Frontal cortex (tissue), 4 donors: Measurements from ENCODE around the gene AKNAD1. TPM values are rescaled to one million over a fixed set of nuclear protein-coding genes. Genes with fewer than 3 reads are reported as not detected.
"Not testable (repeated sequence)": the region's sequence is repeated elsewhere in the genome, so short reads cannot be mapped to it uniquely, and the experiment has no call there.

Experiments
- DNase-seq, 2 donors: peaks; one replicate each; pipeline ENCODE4 v3.0.0; 2012; ENCODE audit warnings: low spot score in 2 of 2
- FAIRE-seq: peaks from 2 replicates; lab custom pipeline; 2012; peaks lifted over from hg19 to GRCh38; lab: Jason Lieb, UNC
- total RNA-seq: library from RNA; depleted of rRNA; stranded (reverse); fragments of >200 nt; gene quantifications from one replicate; pipeline ENCODE4 v1.2.3, GENCODE V29; 2014
- donor health status: control.
- donor health status: control.
- donor health status: control.

The AKNAD1 gene, protein sequence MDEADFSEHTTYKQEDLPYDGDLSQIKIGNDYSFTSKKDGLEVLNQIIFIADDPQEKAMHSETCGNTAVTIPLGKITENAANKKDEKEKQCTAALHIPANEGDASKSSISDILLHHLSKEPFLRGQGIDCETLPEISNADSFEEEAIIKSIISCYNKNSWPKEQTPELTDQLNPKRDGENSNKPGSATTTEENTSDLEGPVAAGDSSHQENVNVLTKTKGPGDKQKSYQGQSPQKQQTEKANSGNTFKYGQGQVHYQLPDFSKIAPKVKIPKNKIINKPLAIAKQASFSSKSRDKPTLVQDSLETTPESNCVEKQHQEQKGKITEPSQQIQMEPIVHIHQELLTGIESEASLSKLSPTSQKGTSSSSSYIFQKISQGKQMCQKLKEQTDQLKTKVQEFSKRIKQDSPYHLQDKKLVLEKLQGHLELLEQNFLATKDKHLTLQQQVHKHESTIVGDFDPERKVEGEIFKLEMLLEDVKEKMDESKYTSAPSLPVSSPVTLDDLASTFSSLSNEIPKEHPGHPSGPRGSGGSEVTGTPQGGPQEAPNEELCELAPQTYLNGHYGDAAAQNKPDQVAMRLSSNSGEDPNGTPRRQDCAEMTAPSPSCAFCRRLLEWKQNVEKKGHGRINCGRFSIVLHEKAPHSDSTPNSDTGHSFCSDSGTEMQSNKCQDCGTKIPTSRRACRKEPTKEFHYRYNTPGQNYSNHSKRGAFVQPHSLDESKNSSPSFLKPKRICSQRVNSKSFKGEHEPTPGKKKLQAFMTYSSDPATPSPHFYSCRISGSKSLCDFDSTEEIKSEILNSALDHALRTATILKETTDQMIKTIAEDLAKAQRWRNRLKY
- 5.3 TPM for total RNA-seq

DNA sequence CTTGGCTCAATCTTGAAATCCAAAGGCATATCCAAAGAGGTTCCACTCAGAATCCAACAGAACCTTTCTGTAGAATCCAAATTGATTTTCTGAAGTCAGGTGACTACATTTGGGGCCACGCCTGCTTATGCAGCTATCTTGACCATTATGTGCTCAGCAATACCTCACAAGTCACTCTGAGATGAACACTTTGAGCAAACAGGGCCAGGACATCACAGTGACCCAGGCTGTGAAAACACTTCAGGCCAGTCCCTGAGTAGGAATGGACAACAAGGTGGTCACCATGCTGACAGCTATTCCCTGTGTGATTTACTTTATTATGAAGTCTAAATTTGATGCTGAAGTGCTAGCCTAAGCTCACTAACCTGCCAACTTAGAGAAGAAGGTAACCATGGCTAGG, at the start of gene AKNAD1:
Gene AKNAD1, minus strand, starts transcription at position 101 of the 400 bp plus-strand sequence. CDS start 4,430 bp downstream, outside the sequence.
- no peak for DNase-seq
- no peak for FAIRE-seq

DNA sequence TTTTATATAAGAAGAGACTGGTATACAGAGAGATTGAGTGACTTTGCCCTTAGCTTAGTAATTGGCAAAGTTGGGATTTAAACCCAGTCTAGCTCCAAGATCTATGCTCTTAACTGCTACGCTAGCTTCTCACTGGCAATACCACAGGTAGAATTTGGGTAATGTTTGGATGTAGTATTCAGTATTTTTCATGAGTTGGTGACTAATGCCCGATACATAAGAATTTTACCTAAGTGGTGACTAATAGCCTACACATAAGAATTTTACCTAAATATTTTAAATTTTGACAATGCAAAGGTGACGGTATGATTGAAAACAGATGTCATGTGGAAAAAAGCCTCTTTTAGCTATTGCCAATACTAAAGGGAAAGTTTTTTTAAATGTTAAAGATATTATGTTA, 44.2 kb upstream of the AKNAD1 start:
- DNase-seq (no peak), FAIRE-seq (no peak)

GRCh38 chr1:108897865-108898720, 41.2 kb upstream of the AKNAD1 start:
- FAIRE-seq (peak; percentile 89), DNase-seq (peak in 1 of 2 donors; percentile 29)

- no peak for DNase-seq
- no peak for FAIRE-seq
Measured at GRCh38 chr1:108896146-108897145, 39.6 kb upstream of the AKNAD1 start.

DNA sequence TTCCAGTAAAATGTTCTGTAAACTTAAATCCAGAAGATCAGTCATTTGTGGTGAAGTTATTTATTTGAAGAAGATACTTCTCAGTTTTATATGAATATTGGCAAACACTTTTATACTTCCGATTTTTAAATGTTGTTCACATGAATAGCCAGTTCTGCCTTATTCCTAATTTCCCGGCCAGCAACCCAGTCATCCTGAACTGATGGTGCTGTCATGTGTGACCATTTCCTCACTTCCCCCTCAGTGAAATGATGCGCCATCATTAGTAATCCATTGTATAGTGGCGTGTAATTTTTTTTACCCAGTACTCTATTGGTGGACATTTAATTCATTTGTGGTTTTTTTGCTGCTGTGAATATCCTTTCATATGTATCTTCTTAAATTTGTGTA, 36.2 kb upstream of the AKNAD1 start:
- FAIRE-seq (no peak), DNase-seq (no peak)

GRCh38 chr1:108892356-108893140, 35.7 kb upstream of the AKNAD1 start:
- DNase-seq (no peak), FAIRE-seq (no peak)

- FAIRE-seq = no peak
Measured at GRCh38 chr1:108889706-108890384, 33.0 kb upstream of the AKNAD1 start.

GRCh38 chr1:108889006-108889645, 32.2 kb upstream of the AKNAD1 start:
- DNase-seq, FAIRE-seq: not testable (repeated sequence)

More at GRCh38 chr1:108889706-108890384, 33.0 kb upstream of the AKNAD1 start:
- no peak for DNase-seq

DNA sequence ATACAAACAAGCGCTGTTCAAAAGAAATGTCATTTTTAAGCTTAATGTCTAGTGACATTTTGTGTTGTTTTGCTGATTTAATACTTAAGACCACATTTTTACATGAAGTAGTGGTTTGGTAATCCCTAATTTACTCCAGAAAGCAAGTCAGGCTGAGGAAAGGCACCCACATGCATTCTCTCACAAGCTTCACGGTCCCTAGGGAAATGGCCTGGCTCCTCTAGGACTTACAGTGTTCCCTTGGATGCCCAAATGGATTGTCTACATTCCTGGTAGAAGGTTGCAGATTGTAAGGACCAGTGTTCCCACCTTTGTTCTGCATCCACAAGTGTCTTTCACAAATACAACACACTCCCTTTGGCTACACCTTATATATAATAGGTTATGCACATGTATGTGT, 29.4 kb upstream of the AKNAD1 start:
- FAIRE-seq (no peak), DNase-seq (no peak)

DNA sequence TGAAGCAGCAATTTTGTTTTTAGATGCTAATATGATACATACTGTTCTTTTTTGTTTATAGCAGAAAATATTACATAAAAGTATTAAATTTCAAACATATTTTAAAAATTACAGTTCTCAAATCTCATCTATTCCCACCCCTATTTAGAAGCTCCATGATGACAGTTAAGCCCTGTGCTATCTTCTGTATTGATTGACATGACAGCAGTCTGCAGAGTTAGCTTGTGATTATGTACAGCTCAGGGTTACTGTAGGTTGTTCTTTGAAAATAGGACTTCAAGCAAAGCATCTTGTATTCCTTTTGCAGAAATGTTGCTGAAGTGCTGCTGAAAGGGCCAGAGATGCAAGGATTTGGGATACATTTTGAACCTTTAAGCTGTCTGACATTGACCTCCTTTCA, 28.1 kb upstream of the AKNAD1 start:
- FAIRE-seq (no peak), DNase-seq (no peak)

DNA sequence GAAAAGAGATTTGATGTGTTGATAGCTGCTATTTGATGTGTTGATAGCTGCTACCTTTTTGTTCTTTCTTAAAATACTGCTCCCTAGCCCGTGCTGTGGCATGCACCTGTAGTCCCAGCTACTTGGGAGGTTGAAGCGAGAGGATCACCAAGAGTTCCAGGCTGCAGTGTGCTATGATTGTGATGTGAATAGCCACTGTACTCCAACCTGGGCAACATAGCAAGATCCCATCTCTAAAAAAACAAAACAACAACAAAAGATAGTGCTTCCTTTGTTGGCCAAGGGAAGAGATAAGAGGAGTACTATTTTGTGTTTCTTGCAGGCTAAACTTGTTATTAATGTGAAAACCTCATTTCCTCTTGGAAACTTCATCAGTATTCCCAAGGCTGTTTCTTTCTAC, 25.9 kb upstream of the AKNAD1 start:
- no peak for FAIRE-seq
- no peak for DNase-seq

- DNase-seq (no peak), FAIRE-seq (no peak)
Measured at GRCh38 chr1:108881369-108881768, 24.5 kb upstream of the AKNAD1 start.

GRCh38 chr1:108880850-108881249, 24.0 kb upstream of the AKNAD1 start:
- FAIRE-seq (no peak), DNase-seq (no peak)

- FAIRE-seq (no peak), DNase-seq (no peak)
Measured at GRCh38 chr1:108878678-108879077, 21.8 kb upstream of the AKNAD1 start.

DNA sequence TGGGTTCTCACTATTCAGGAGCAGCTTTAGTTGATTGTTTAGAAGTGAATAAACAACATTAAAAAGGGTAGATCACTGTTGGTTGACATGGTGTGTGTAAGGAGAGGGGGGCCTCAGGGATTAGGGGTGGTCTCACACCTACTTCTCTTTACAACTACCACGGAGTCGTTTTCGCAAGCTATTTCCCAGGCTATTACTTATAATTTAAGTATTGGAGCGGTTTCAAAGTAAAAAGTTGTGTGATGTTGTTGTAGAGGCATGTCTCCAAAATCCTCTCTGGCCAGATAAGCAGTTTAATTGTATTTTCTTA, 21.2 kb upstream of the AKNAD1 start:
- DNase-seq = no peak
- FAIRE-seq = no peak

GRCh38 chr1:108877348-108878159, 20.7 kb upstream of the AKNAD1 start:
- peak in 1 of 2 donors; percentile 24 for DNase-seq
- FAIRE-seq = no peak
